ENCODE data around the gene TNIK.

DNA sequence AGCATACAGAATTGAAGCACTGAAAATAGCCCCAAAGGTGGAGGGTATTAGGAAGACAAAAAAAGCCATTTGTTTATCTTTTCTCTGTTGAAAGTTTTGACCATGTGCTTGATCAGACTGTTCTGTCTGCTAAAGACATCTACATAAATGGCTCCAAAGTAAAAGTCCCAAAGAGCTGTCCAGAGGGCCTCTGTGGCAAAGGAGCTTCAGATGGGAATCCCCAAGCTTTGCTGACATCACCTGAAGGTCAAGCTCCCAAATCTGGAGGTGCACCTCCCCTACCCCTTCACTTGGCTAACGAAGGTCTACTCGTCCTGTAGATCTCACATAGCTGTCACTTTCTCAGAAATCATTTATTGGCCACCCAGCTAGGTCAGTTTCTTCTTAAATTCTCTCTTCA is 239.1 kb downstream of the TNIK start:
- TF ChIP-seq POLR2A (IDR thresholded peaks at IDR 0.05; ENCODE audit: extremely low read depth, insufficient read length) = no peak
- TF ChIP-seq, protein P1, sequence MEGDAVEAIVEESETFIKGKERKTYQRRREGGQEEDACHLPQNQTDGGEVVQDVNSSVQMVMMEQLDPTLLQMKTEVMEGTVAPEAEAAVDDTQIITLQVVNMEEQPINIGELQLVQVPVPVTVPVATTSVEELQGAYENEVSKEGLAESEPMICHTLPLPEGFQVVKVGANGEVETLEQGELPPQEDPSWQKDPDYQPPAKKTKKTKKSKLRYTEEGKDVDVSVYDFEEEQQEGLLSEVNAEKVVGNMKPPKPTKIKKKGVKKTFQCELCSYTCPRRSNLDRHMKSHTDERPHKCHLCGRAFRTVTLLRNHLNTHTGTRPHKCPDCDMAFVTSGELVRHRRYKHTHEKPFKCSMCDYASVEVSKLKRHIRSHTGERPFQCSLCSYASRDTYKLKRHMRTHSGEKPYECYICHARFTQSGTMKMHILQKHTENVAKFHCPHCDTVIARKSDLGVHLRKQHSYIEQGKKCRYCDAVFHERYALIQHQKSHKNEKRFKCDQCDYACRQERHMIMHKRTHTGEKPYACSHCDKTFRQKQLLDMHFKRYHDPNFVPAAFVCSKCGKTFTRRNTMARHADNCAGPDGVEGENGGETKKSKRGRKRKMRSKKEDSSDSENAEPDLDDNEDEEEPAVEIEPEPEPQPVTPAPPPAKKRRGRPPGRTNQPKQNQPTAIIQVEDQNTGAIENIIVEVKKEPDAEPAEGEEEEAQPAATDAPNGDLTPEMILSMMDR (IDR thresholded peaks at IDR 0.05; ENCODE audit: low read depth, low read length) = no peak
- TF ChIP-seq, protein P2, sequence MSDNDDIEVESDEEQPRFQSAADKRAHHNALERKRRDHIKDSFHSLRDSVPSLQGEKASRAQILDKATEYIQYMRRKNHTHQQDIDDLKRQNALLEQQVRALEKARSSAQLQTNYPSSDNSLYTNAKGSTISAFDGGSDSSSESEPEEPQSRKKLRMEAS (IDR thresholded peaks at IDR 0.05; ENCODE audit: low read depth, low read length) = no peak

Measured in NB4 (cell line).